Right renal cortex interstitium (tissue), 3 donors: ENCODE data around the gene CSRNP3. TPM values are rescaled to one million over a fixed set of nuclear protein-coding genes. Genes with fewer than 3 reads are reported as not detected.
A peak's percentile ranks its signal among the peaks of the same experiment; 100 is the strongest.
"Not testable (repeated sequence)": the region's sequence is repeated elsewhere in the genome, so short reads cannot be mapped to it uniquely, and the experiment has no call there.

Experiments used
- DNase-seq, 3 donors: peaks; one replicate each; pipeline ENCODE4 v3.0.0-alpha.2; 2013; ENCODE audit warnings: low read depth in 3 of 3, low spot score in 2 of 3
- polyA plus RNA-seq, 3 donors: library from polyadenylated mRNA; unstranded; fragments of 120-200 nt; gene quantifications; one replicate each; pipeline ENCODE4 v1.2.1, GENCODE V29; 2013; ENCODE audit not compliant: insufficient read length in 3 of 3

CSRNP3 gene
- polyA plus RNA-seq, 3 donors: 9.7 to 11.8 (median 11.0) TPM

DNA sequence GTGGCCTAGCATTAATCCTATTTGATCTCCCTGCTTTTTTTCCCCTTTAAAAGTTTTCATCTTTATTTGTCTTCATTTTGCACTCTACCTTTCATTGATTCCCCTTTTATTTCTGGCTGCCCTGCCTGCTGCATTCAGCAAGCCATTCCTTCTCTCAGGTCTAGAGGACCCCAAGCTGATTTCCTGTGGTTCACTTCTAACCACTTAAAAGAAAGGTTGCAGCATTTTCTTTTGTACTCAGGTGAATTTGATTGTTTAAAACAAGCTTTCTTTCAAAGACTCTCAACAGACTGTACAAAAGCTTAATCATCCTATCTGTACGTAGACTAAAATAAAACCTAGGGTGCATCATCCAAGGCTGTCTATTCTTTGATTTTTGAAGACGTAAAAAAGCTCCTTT, 160.3 kb downstream of the CSRNP3 start:
- no peak for DNase-seq

DNA sequence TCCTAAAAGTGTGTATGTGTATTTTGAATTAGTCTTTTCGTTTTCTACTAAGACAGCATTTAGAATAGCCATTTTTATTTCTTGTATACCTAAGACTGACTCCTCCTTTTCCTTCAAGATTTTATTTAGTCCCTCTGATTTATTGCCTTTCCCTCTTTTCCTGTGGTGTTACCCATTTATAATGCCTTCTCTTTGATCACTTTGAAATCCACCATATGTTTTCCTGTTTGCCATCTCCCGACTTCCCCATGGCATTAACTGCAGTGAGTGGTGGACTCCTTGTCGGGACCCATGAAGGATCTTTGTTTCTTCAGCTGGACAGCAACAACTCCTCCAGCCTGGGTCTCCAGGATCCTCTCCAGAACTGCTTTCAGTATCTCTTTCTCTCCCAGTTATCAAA, 160.7 kb downstream of the CSRNP3 start:
- no peak for DNase-seq

DNA sequence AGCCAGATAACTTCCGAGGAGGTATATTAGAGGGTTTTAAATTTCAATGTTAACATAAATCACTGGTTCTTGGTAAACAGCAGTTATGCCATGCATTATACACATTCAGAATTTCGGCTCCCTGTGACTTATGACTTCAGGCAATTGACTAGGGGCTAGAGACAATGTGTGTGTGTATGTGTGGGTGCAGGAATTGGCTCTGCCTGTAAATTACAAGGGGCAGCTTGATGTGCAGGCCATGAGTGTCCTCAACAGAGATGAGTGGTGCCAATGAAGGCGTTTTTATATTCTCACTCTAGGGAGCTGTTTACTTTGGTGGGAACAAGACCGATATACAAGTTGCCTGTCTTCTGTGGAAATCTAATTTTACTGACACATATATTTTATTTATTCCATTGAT, 161.6 kb downstream of the CSRNP3 start:
- DNase-seq: no peak

DNA sequence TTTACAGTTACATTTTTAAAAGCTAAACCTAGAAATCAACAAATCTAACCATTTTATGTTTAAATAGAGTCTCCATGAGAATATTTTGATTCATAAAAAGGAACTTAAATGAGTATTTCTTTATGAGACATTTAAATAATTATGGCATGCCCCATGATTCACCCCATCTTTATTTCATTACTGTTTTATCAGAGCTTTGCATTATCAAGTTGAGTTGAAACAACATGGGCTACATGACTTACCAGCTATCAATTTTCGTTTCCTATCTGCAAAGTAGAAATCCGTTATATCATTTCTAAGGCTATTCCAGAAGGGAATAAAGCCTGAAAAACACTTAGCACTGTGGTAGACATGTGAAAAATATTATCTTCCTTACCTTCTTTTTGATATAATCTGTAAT, 163.1 kb downstream of the CSRNP3 start:
- DNase-seq: no peak

DNA sequence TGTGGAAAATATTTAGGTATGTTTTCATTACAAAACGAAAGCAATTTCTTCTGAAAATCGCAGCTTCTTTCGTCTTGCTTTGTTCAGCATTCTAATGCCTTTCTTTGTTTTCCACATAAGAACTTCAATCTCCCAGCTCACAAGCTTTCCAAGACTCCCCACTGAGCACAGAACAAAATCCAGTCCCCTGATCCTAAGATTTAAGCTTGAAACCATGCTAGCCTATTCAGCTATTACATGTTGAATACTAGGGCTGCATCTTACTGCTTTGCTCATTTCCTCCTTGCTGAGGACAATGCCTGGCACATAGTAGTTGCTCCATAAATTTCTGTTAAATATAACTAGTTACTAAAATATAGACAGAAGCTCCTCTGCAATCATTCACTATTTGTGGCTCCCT, 163.9 kb downstream of the CSRNP3 start:
- DNase-seq: no peak

DNA sequence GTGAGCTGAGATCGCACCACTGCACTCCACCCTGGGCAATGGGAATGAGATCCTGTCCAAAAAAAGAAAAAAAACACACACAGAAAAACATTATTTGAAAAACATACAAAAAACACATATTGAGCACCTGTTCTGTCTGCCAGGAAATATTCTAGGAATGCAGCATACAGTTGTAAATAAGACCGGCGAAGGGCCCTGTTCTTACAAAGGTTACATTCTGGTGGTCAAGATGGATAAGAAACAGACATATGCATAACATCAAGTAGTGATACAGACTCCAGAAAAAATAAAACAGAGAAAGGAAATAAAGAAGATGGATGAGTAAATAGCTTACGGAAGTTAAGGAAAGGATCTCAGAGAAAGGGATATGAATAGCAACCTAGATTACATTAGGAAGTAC, 164.8 kb downstream of the CSRNP3 start:
- DNase-seq: no peak

DNA sequence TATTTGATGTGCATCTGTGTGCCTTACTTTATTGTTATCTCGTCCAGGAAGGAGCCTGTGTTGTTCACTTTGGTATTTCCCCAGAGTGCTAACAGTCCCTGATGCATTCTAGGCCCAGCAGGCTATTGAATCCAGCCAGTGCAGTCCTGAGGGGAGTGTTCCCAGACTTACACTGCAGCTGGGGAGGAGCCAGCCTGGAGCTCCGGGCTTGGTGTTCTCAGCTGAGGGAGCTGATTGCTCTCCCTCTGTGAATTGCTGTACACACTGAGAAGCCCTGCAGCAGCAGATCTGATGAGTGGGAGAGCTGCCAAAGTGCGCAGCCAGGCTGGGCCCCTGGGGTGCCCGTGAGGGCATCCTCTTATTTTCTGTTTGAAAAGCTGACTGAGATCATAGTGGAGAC, 165.4 kb downstream of the CSRNP3 start:
- DNase-seq: peak in 1 of 3 donors; percentile 45

DNA sequence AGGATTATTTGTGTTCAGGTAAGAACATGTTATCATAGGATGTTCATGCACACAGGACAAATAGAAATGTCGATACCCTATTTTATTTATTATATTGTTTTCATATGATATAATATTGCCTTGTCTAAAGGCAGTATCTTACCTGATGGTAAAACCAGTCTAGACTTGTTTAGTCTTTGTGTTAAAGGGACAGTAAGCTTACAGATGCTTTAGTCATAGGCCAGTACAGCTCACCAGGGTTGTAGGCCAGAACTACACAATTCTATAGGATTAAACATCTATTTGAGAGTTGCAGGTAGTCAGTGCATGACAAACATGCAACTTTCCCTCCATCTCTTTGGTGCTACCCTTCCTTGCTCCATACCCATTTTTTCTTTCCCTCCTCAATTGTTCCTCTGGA, 166.0 kb downstream of the CSRNP3 start:
- DNase-seq: no peak

DNA sequence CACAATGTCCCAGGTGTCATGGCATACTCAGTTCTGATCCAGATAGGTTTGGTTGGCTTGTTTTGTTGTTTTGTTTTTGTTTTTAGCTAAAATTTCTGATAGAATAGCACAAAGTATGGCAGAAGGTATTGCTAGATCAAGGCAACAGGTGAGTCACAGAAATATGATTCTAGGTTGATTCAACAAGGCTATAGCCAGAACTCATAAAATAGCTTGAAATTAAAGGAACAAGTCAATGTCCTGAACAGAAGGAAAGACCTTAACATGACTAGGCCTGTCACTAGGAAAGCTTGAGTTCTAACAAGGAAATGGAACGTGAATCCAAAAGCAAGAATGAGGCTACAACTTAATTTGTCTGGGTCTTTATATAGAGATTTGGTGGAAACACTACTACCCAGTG, 167.5 kb downstream of the CSRNP3 start:
- no peak for DNase-seq

DNA sequence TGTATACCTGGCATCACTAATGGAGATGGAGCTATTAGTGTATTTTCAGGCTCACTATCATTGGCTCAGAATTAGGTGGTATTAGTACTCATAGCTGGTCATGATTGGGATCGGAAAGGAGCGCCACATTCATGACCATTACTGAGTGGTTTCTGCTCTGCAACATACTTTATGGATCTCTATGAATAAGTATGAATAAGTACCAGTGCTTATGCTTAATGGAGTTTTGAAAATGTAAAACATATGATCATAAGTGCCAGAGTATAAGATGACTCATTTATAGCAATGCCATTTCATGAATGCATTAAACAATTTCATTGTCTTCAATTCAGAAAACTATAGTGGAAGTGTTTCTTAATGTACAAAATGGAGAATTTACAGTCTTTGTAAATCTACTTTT, 167.9 kb downstream of the CSRNP3 start:
- DNase-seq: no peak

DNA sequence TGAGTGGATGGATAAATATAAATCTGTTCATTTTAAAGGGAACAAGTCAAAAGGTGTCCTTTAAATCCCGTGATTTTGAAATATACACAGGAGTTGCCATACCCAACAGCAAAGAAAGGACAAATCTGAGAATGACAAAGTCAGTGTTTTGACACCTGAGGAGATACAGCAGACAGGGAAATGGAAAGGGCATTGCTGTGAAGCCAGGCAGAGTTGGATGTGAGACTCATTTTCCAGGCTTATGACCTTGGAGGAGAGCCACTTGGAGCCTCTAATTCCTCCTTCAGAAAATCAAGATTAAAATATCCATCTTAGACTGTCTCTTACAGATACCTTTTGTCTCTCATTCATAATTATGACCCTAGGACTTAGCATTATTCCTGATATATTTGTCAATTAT, 170.0 kb downstream of the CSRNP3 start:
- DNase-seq: no peak

DNA sequence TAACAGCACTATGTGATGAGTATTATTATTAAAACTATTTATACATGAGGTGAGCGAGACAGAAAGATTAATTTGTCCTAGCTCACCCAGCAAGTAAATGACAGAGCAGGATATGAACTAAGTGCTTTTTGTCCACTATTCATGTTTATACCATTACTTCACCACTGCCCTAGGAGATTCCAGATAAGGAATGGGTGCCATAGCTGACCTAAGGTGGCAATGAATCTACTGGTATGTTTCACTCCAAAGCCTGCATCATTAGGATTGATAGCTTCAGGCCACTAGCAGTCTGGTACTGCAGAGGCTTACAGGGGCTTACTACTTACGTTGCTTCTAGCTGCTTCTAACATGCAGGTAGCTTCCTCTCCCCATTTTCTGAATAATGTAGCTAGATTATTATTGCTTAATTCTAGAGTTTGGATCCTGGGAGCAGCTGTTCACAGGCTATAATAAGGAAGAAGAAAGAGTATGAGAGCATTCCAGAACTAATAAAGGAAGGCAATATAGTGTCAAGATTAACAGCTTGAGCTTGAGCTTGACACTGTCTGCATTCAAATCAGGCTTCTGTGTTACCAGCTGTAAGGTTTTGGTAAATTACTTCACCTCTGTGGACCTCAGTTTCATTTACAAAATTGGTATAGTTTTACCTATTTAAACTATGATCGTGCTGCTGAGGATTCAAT, 170.9 kb downstream of the CSRNP3 start:
- no peak for DNase-seq

DNA sequence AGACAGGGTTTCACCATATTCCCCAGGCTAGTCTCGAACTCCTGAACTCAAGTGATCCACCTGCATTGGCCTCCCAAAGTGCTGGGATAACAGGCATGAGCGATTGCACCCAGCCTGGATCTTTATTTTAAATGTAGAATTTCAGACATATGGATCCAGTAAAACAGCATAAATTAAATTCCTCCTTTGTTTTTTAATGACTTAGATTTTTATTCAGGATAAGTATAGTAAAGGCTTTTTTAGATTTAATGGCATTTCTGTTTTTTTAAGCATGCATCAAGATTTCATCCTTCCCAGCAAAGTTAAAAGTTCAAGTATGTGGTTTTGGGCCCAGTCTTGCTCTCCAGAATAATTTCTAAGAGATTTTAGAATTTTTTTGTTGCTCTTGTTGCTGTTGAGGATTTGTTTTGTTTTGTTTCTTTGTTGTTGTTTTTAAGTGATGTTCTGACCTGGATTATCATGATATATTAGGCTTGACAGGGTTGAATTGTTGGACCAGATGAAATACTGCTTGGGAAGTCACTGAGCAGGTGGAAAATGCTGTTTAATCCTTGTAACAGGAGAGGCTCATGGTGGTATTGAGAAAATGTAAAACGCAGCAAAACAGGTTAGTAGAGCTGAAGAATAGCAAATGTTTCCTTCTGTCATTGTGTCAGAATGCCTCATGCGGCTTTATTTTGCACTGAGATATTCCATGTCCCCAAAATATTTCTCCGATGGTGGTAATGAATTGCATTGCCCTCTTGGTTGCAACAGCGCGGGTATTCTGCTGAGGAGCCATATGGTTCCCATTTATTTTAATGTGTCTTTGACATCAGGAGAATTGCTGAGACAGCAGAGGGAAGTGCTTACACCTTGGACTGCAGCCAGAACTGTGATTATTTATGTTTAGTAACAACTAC, 176.7 kb downstream of the CSRNP3 start:
- DNase-seq: peak in 2 of 3 donors; percentile 39 to 65

DNA sequence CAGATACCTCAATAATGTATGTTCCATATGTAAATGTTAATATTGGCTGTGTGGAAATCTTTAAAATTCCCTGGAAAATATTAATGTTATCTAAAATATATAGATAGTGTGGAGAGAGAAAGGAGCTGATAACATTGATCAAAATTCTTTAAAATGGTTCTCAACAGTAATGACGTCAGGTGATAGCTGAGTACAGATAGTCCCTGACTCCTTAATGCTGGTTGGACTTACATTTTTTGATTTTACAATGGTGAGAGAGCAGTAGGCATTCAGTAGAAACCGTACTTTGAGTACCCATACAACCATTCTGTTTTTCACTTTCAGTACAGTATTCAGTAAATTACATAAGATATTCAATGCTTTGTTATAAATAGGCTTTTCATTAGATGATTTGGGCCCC, 177.9 kb downstream of the CSRNP3 start:
- DNase-seq: no peak

DNA sequence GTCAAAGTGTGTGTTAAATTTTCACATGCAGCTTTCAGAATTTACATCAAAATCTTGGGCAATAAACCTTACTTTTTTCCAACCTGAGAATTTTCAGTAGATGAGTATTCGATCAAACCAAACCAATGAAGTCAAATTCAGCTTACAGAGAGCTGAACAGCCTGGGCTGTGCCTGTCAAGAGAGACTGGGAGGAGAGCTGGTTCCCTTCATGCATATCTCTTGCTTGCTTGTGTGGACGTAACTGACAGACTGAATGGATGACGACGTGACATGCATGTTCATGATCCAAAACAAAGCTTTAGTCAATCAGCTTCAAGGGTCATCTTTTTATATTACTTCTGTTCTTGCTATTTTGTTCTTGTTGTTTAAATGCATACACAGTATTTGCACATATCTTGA, 179.3 kb downstream of the CSRNP3 start:
- no peak for DNase-seq

DNA sequence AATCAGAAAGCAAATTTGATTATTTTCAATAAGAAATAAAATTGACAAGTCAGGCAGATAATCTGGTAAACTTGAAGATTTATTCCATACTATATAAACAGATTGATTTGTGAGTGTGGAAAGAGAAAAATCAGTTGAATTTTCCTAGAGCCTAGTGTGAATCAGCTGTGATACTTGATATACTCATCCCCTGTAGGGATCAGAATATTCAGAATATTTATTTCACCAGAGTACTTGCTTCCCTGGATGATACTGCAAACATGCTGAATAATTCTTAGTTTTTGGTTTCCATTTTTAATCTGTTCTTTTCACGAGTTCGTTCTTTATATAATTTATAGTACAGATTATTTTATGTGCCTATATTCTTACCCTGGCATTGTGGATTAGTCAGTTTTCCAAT, 181.7 kb downstream of the CSRNP3 start:
- no peak for DNase-seq

DNA sequence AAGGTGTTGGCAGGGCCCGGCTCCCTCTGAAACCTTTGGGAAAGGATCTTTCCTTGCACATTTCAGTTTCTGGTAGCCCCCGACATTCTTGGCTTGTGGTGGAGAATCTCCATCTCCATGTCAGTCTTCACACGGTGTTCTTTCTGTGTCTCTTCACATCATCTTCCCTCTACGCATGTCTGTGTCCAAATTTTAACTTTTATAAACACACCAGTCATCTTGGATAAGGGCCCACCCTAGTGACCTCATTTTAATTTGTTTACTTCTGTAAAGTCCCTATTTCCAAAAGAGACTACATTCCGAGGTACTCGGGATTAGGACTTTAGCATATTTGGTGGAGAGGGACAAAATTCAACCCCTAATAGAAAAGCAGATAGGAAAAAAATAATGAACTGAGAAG, 186.2 kb downstream of the CSRNP3 start:
- no peak for DNase-seq

DNA sequence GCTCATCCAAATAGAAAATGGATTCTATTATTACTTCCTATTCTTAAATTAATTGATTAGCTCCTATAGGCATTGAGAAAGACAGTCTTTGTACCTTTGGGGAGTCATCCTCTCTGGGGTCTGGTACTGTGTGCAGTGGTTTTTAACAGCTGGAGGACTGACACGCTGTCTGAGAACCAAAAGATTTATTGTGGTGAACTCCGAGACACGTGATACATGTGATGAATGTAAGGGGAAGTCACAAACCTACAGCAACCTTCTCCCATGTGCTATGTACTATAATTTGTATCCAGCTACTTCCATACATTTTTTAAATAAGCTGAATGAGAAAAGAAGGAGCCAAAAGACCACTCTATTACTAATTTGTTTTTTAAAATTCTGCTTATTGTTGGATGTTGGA, 190.9 kb downstream of the CSRNP3 start:
- no peak for DNase-seq

DNA sequence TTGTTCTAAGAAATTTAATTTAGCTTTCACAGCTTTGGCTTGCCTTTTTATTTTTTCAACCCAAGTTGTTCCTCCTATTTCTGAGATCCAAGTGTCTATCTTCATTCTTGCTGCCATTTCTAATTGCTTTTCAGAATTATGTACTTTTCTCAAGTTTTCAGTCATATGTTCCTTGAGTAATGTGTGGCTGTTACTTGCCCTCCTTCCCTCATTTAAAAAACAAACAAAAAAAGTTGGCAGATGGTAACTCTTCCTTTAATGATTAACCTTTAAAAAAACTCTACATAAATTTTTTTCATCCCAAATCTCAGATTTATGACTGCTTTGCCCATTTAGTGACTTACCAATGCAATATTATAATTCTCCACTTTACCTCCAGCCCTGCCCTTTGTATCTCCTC, 193.2 kb downstream of the CSRNP3 start:
- DNase-seq: no peak

DNA sequence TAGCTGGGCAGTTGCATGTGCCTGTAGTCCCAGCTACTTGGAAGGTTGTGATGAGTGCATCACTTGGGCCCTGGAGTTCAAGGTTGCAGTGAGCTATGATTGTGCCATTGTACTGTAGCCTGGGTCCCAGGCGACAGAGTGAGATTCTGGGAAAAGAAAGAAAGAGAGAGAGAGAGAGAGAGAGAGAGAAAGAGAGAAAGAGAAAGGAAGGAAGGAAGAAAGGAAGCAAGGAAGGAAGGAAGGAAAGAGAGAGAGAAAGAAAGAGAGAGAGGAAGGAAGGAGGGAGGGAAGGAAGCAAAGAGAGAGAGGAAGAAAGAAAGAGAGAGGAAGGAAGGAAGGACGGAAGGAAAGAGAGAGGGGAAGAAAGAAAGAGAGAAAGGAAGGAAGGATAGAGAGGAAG, 196.1 kb downstream of the CSRNP3 start:
- DNase-seq: no peak

DNA sequence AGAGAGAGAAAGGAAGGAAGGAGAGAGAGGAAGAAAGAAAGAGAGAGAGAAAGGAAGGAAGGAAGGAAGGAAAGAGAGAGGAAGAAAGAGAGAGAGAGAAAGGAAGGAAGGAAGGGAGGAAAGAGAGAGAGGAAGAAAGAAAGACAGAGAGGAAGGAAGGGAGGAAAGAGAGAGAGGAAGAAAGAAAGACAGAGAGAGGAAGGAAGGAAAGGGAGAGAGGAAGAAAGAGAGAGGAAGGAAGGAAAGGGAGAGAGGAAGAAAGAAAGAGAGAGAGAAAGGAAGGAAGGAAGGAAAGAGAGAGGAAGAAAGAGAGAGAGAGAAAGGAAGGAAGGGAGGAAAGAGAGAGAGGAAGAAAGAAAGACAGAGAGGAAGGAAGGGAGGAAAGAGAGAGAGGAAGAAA, 196.6 kb downstream of the CSRNP3 start:
- not testable (repeated sequence) for DNase-seq

DNA sequence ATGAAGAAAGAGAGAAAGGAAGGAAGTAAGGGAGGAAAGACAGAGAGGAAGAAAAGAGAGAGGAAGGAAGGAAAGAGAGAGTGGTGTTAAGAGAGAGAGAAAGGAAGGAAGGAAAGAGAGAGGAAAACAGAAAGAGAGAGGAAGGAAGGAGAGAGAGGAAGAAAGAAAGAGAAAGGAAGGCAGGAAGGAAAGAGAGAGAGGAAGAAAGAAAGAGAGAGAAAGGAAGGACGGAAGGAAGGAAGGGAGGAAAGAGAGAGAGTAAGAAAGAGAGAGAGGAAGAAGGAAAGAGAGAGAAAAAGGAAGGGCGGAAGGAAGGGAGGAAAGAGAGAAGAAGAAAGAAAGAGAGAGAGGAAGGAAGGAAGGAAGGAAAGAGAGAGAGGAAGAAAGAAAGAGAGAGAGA, 197.1 kb downstream of the CSRNP3 start:
- DNase-seq: no peak
